ENCODE measurements around the gene BAZ2B. TPM values are rescaled to one million over a fixed set of nuclear protein-coding genes. Genes with fewer than 3 reads are reported as not detected.

The BAZ2B gene
- total RNA-seq, 1 experiment from 2014 or later = 47.6 TPM

GRCh38 chr2:159322419-159322818 lies 293.9 kb downstream of the BAZ2B start:
- H3K36me3 ChIP-seq (ENCODE audit: insufficient read depth, low read length, poor library complexity, severe bottlenecking) = no peaks in the 10 kb centered on the region
- ChIA-PET POLR2A (ENCODE audit: low non-redundant PET) (no interaction called here), CTCF (no interaction called here)
- no peak overlapping the region for H3K27ac ChIP-seq (ENCODE audit: low read depth, low read length, poor library complexity, severe bottlenecking)
- H3K27me3 ChIP-seq (replicated peaks; ENCODE audit: insufficient read depth, low read depth, low read length, poor library complexity) = no peaks in the 10 kb centered on the region
- H3K9me3 ChIP-seq (ENCODE audit: low read depth, low read length, poor library complexity, severe bottlenecking) = no peaks in the 10 kb centered on the region
- no peak overlapping the region for H3K4me3 ChIP-seq (ENCODE audit: low read depth, low read length, poor library complexity, severe bottlenecking)
- intact Hi-C loops (cut with micrococcal nuclease; ENCODE audit: unreplicated experiment) = no loop called here
- TF ChIP-seq EZH2 (IDR thresholded peaks at IDR 0.05; ENCODE audit: borderline replicate concordance, low read depth, low read length, poor library complexity, severe bottlenecking) (no peak), CTCF (conservative IDR thresholded peaks at IDR 0.05; ENCODE audit: low read depth, low read length) (no peak)
- no peak for DNase-seq (ENCODE audit: low spot score)
- no peaks in the 10 kb centered on the region for H3K4me1 ChIP-seq (ENCODE audit: insufficient read depth, low read length, poor library complexity, severe bottlenecking)
- no TSS peak for BruUV-seq (replicated peaks)

- Histone ChIP-seq H3K36me3 (ENCODE audit: insufficient read depth, low read length, poor library complexity, severe bottlenecking) (no peaks in the 10 kb centered on the region), H3K4me1 (ENCODE audit: insufficient read depth, low read length, poor library complexity, severe bottlenecking) (no peaks in the 10 kb centered on the region), H3K9me3 (ENCODE audit: low read depth, low read length, poor library complexity, severe bottlenecking) (no peaks in the 10 kb centered on the region), H3K27me3 (replicated peaks; ENCODE audit: insufficient read depth, low read depth, low read length, poor library complexity) (no peaks in the 10 kb centered on the region), H3K27ac (ENCODE audit: low read depth, low read length, poor library complexity, severe bottlenecking) (no peak overlapping the region), H3K4me3 (ENCODE audit: low read depth, low read length, poor library complexity, severe bottlenecking) (no peak overlapping the region)
- BruUV-seq (replicated peaks) = no TSS peak
- CTCF ChIA-PET = interaction anchor here (0.6 kb wide), 1 partner anchor 175 kb away, joined by 5 read pairs; no protein-coding TSS in a partner anchor
- TF ChIP-seq EZH2 (IDR thresholded peaks at IDR 0.05; ENCODE audit: borderline replicate concordance, low read depth, low read length, poor library complexity, severe bottlenecking) (no peak), CTCF (conservative IDR thresholded peaks at IDR 0.05; ENCODE audit: low read depth, low read length) (no peak)
- intact Hi-C loops (cut with micrococcal nuclease; ENCODE audit: unreplicated experiment) = no loop called here
- POLR2A ChIA-PET (ENCODE audit: low non-redundant PET) = no interaction called here
- DNase-seq (ENCODE audit: low spot score) = no peak
Observed at GRCh38 chr2:159317392-159318088, 298.8 kb downstream of the BAZ2B start.

DNA sequence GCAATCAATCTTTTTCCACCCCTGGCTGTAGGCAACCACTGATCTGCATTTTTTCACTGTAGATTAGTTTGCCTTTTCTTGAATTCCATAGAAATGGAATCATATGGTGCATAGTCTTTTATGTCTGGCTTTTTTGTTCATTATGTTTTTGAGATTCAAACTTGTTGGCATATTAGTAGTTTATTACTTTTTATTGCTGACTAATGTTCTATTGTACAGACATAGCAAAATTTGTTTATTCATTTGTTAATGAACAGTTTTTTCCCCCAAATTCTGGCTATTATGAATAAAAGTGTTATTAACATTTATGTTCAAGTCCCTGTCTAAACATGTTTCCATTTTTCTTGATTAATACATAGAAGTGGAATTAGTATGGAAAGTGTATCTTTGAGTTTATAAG lies 308.4 kb downstream of the BAZ2B start:
- Histone ChIP-seq H3K27ac (ENCODE audit: low read depth, low read length, poor library complexity, severe bottlenecking) (no peak overlapping the region), H3K27me3 (replicated peaks; ENCODE audit: insufficient read depth, low read depth, low read length, poor library complexity) (no peaks in the 10 kb centered on the region), H3K36me3 (ENCODE audit: insufficient read depth, low read length, poor library complexity, severe bottlenecking) (no peaks in the 10 kb centered on the region), H3K4me3 (ENCODE audit: low read depth, low read length, poor library complexity, severe bottlenecking) (no peak overlapping the region), H3K4me1 (ENCODE audit: insufficient read depth, low read length, poor library complexity, severe bottlenecking) (no peaks in the 10 kb centered on the region), H3K9me3 (ENCODE audit: low read depth, low read length, poor library complexity, severe bottlenecking) (no peaks in the 10 kb centered on the region)
- intact Hi-C loops (cut with micrococcal nuclease; ENCODE audit: unreplicated experiment) = no loop called here
- no peak for DNase-seq (ENCODE audit: low spot score)
- BruUV-seq (replicated peaks) = no TSS peak
- ChIA-PET POLR2A (ENCODE audit: low non-redundant PET) (no interaction called here), CTCF (no interaction called here)
- no peak for TF ChIP-seq EZH2 (IDR thresholded peaks at IDR 0.05; ENCODE audit: borderline replicate concordance, low read depth, low read length, poor library complexity, severe bottlenecking)
- no peak for TF ChIP-seq CTCF (conservative IDR thresholded peaks at IDR 0.05; ENCODE audit: low read depth, low read length)
